Thyroid gland (tissue), 4 donors: ENCODE results near the gene TCF12. TPM values are rescaled to one million over a fixed set of nuclear protein-coding genes. Genes with fewer than 3 reads are reported as not detected.
A peak's percentile ranks its signal among the peaks of the same experiment; 100 is the strongest.
"Not testable (repeated sequence)": the region's sequence is repeated elsewhere in the genome, so short reads cannot be mapped to it uniquely, and the experiment has no call there.

Experiments
- DNase-seq, 2 donors: peaks; one replicate each; pipeline ENCODE4 v3.0.0-alpha.2; 2019
- H3K27ac ChIP-seq, 3 donors: fragments of 200-600 bp; sonication (generic); 1 replicate in 2 of 3; 2 replicates in 1 of 3; pipeline ENCODE4 v1.5.1; 2016 to 2019; ENCODE audit warnings: mild to moderate bottlenecking in 1 of 3, moderate library complexity in 1 of 3
- H3K27me3 ChIP-seq: fragments of 200-600 bp; sonication (generic); one replicate; pipeline ENCODE4 v1.5.1; 2019
- H3K36me3 ChIP-seq, 2 donors: fragments of 200-600 bp; sonication (generic); one replicate each; pipeline ENCODE4 v1.5.1; 2016 to 2019
- H3K4me1 ChIP-seq, 2 donors: fragments of 200-600 bp; sonication (generic); one replicate each; pipeline ENCODE4 v1.5.1; 2017 to 2019
- H3K4me3 ChIP-seq, 3 donors: fragments of 200-600 bp; sonication (generic); replicated peaks in 1 of 3; 1 replicate in 2 of 3; 2 replicates in 1 of 3; pipeline ENCODE4 v1.5.1; 2016; ENCODE audit warnings: mild to moderate bottlenecking in 1 of 3
- H3K9me3 ChIP-seq: fragments of 200-600 bp; sonication (generic); one replicate; pipeline ENCODE4 v1.5.1; 2017
- CTCF ChIP-seq, 6 experiments: fragments of 200-600 bp in 3 of 6; fragments of 450-650 bp in 3 of 6; sonication (generic) in 3 of 6; IDR thresholded peaks; one replicate each; pipeline ENCODE4 v1.5.1; 2016 to 2019; ENCODE audit warnings: antibody characterized with exemption in 6 of 6, mild to moderate bottlenecking in 2 of 6, inconsistent platforms in 1 of 6, moderate library complexity in 1 of 6
- POLR2A ChIP-seq, 2 donors: fragments of 450-650 bp; IDR thresholded peaks; one replicate each; pipeline ENCODE4 v1.6.1; 2017; ENCODE audit warnings: antibody characterized with exemption in 2 of 2, mild to moderate bottlenecking in 2 of 2, moderate library complexity in 1 of 2
- WGBS, 2 donors: methylation state at CpG; one replicate each; pipeline ENCODE4 v1.1.5; 2017; 5-methylcytosine and 5-hydroxymethylcytosine counted together
- intact Hi-C: fragments of 100-400 bp; cut with DNase I; formaldehyde crosslinking; loops from one replicate; pipeline ENCODE4 v1.15.1; 2023
- total RNA-seq, 4 donors: library from RNA; depleted of rRNA; stranded (reverse); fragments of >200 nt; gene quantifications; one replicate each; pipeline ENCODE4 v1.2.3, GENCODE V29; 2016

Gene TCF12
- total RNA-seq, 4 donors from 2014 or later, result 54.8 to 156 (median 108) TPM

GRCh38 chr15:56948000-56948763 is 29.7 kb downstream of the TCF12 start:
- H3K27me3 ChIP-seq, result no peaks in the 10 kb centered on the region
- H3K4me1 ChIP-seq, result peaks cover 13 to 17% of the 10 kb centered on the region in 2 donors
- no peak for DNase-seq
- TF ChIP-seq CTCF (IDR thresholded peaks at IDR 0.05), result no peak
- no peak for TF ChIP-seq POLR2A (IDR thresholded peaks at IDR 0.05)
- H3K36me3 ChIP-seq, result no peaks in the 10 kb centered on the region
- H3K9me3 ChIP-seq, result no peaks in the 10 kb centered on the region
- no peak overlapping the region for H3K4me3 ChIP-seq
- peak overlapping the region in 1 of 3 donors; percentile 45 for H3K27ac ChIP-seq
- WGBS, 2 donors, result 94 to 95% methylated on average over 6 of the region's 6 CpGs
- intact Hi-C loops, result no loop called here

GRCh38 chr15:56948764-56949101 is 30.3 kb downstream of the TCF12 start:
- Histone ChIP-seq H3K27me3 (no peaks in the 10 kb centered on the region), H3K9me3 (no peaks in the 10 kb centered on the region), H3K27ac (peak overlapping the region in 1 of 3 donors; percentile 45), H3K4me1 (peaks cover 13 to 17% of the 10 kb centered on the region in 2 donors), H3K36me3 (no peaks in the 10 kb centered on the region), H3K4me3 (no peak overlapping the region)
- DNase-seq, result no peak
- intact Hi-C loops, result no loop called here
- TF ChIP-seq CTCF (IDR thresholded peaks at IDR 0.05) (no peak), POLR2A (IDR thresholded peaks at IDR 0.05) (no peak)
- WGBS, 2 donors, result 88 to 98% methylated on average over 1 of the region's 1 CpG

GRCh38 chr15:56950979-56951378 is 32.5 kb downstream of the TCF12 start:
- intact Hi-C loops, result no loop called here
- no peaks in the 10 kb centered on the region for H3K36me3 ChIP-seq
- no peaks in the 10 kb centered on the region for H3K27me3 ChIP-seq
- 98% methylated on average over 6 of the region's 6 CpGs for WGBS, 2 donors
- no peak for DNase-seq
- H3K27ac ChIP-seq, result no peak overlapping the region
- no peak for TF ChIP-seq POLR2A (IDR thresholded peaks at IDR 0.05)
- no peak for TF ChIP-seq CTCF (IDR thresholded peaks at IDR 0.05)
- H3K4me3 ChIP-seq, result no peak overlapping the region
- peaks cover 13 to 17% of the 10 kb centered on the region in 2 donors for H3K4me1 ChIP-seq
- no peaks in the 10 kb centered on the region for H3K9me3 ChIP-seq

GRCh38 chr15:56953790-56954189 is 35.3 kb downstream of the TCF12 start:
- intact Hi-C loops, result no loop called here
- H3K27ac ChIP-seq, result no peak overlapping the region
- peaks cover 7 to 10% of the 10 kb centered on the region in 2 donors for H3K4me1 ChIP-seq
- no peak for DNase-seq
- H3K4me3 ChIP-seq, result no peak overlapping the region
- H3K36me3 ChIP-seq, result no peaks in the 10 kb centered on the region
- no peaks in the 10 kb centered on the region for H3K27me3 ChIP-seq
- no peaks in the 10 kb centered on the region for H3K9me3 ChIP-seq
- TF ChIP-seq CTCF (IDR thresholded peaks at IDR 0.05) (no peak), POLR2A (IDR thresholded peaks at IDR 0.05) (no peak)
- 95 to 97% methylated on average over 1 of the region's 1 CpG for whole genome bisulfite sequencing, 2 donors

GRCh38 chr15:56955011-56955410 is 36.6 kb downstream of the TCF12 start:
- DNase-seq, H3K27me3 ChIP-seq, H3K36me3 ChIP-seq, H3K4me3 ChIP-seq, H3K27ac ChIP-seq, H3K9me3 ChIP-seq, H3K4me1 ChIP-seq, intact Hi-C loops: not testable (repeated sequence)
- WGBS, 2 donors, result 96 to 99% methylated on average over 5 of the region's 5 CpGs
